T follicular helper cell (primary cell): Measurements from ENCODE around the gene ACADVL.
"Not testable (repeated sequence)": the region's sequence is repeated elsewhere in the genome, so short reads cannot be mapped to it uniquely, and the experiment has no call there.

Experiments used
- DNase-seq: peaks from one replicate; pipeline ENCODE4 v3.0.0-alpha.2; 2020; ENCODE audit warnings: low read depth

Gene ACADVL

DNA sequence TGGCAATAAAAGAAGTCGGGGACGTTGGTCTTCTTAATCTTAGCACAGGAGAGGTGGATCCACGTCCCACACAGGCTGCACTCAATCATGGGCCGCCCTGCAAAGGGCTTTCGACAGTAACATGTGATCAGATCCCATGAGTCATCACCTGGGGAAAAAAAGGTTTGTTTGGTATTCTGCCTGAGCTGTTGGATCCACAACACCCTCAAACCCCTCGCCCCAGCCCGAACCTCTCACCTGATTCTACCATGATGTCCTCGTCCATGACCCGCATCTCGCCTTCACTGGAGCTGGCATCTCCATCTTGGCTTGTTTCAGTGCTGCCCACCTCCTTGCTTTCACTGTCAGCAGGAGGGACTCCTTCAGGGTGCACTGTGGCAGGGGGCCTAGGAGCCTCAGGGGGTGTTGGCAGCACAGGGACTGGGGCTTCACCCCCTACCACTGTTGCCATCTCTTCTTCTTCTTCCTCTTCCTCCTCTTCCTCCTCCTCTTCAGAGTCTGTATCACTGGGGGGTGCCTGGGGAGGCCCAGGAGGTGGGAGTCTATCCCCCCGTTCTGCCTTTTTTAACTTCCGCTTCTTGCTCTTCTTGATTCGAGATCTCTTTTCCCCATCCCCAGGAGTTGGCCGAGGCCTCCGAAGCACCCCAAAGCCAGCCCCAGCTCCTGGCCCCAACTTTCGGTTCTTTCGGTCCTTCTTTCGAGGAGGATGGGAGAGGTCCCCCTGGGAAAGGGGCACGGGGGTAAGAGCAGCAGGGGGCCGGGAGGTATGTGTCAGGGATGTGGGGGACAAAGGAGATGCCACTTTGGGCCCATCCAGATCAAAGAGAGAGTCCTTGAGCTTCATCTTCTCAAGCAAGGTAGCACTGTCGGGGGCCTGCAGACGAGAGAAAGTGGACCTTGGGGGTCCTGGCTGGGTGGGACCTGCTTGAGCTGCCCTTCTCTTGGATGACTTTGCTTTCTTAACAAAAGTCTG, 16.2 kb downstream of the ACADVL start:
- no peak for DNase-seq

DNA sequence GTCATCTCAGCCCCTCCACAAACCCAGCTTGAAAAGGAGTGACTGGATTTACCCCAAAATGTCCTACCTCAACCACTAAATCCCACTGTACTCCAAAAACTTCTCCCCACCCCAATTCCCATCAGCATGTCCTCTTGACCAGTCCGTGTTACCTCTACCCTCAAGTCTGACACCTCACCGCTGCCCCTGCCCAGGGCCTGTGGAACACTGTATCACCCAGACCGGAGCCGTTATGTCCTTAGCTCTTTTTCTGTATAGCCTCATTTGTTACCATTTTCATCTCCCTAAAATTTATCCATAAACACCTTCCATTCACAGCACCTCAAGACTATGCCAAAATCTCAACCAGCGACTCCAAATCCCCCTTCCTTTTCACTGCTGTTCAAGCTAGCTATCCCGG, 17.1 kb downstream of the ACADVL start:
- no peak for DNase-seq

- DNase-seq, result no peak
Measured at GRCh38 chr17:7237266-7237760, 17.6 kb downstream of the ACADVL start.

- peak; percentile 66 for DNase-seq
Measured at GRCh38 chr17:7237761-7238419, 18.2 kb downstream of the ACADVL start.

DNA sequence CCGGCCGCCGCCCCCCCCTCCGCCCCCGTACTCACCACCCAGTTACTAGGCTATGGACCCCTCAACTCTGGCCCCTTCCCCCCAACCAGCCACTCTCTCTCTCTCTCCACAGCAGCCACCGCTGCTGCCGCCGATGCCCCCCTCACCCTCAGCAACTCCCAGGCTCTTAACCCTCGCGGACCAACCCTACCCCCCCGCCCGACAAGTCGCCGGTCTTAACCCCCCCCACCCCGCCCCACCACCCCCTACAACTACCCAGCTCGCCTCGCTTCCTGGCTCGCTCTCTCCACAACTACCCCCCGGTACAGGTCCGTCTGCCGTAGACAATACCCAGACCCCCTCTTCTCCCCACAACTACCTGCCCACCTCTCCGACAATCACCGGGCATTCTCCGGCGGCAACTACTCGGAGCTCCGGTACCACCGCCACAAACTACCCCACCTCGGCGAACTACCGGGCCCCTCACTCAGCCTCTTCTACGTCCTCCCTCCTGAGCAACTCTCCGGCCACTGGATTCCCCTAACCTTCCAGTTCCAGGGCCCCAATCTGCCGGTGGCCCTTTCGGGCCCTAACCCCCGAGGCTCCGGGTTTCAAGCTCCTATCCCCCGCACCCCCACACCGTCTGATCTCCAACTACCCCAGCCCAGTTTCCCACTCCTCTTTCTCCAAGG, 18.8 kb downstream of the ACADVL start:
- DNase-seq, result no peak

DNA sequence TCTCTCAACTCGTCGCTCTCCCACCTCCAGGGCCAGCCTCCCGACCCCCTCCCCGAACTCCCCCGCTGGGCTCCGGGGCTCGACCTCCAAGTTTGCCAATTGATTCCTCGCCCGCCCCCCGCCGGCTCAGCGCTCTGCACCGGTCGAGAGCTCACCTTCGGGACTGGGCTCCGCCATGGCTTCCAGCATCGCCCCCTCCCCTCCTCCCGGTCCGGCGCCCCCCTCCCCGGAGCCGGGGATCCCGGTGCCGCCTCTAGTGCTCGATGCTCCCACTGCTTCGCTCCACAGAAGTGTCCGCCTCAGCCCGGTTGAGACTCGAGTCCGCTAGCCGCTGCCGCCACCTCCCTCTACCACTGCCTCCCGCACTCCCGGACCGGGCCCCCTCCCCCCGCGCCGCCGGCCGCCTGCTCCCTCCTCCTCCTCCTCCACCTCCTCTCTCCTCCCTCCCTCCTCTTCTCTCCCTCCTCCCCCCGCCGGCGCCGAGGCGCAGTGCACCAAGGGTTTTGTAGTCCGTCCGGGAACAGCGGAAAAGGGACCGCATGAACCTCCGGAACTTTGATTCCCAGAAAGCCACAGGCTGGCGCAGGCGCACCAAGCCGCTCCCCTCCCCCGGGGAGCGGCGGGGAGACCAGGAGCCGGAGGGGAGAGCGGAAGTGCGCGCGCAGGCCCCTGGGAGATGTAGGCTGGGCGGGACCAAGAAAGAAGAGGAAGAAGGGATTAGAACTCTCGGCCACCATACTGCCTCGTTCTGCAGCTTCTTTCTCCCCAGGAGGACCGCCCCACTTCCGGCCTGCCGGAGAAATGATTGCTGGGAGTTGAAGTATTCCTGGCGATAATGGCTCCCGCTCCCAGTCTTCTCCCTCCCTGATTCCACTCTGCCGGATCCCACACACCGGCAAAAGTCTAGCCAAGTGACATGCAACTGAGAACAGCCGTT, 19.6 kb downstream of the ACADVL start, which contains the start of gene PHF23:
Gene PHF23 (minus strand): TSS at position 367 of the 937 bp plus-strand sequence. CDS start 178 bp downstream, at position 189.
- peak; percentile 93 for DNase-seq

GRCh38 chr17:7240375-7240774, 20.6 kb downstream of the ACADVL start:
- no peak for DNase-seq

DNA sequence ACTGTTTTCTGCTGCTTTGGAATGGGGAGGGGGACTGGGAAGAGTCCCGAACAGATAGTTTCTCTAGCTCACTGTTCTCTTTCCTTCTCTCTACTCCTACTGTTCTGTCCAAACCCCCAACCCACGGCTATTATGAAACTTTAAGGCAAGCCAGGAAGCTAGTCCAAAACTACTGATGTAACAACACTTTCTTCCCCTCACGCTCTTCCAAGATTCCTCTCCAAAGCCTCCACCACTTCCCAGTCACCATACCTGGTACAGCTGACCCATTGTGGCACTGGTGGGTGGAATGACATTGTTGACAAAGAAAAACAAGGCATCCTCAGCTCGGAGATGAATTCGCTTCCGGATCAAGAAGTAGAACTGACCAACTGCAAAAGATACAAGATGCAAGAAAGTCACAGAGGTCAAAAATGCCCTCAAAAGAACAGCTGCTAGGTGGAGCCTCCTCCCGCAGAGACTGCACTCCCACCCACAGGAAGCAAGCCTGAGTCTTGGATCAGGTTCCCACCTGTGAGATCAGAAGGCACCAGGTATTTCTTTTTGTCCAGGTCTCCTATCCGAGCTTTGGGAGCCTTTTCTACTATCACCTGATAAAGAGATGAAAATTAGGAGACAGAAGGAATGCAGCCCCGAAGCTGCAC, 21.5 kb downstream of the ACADVL start:
- DNase-seq, result no peak

DNA sequence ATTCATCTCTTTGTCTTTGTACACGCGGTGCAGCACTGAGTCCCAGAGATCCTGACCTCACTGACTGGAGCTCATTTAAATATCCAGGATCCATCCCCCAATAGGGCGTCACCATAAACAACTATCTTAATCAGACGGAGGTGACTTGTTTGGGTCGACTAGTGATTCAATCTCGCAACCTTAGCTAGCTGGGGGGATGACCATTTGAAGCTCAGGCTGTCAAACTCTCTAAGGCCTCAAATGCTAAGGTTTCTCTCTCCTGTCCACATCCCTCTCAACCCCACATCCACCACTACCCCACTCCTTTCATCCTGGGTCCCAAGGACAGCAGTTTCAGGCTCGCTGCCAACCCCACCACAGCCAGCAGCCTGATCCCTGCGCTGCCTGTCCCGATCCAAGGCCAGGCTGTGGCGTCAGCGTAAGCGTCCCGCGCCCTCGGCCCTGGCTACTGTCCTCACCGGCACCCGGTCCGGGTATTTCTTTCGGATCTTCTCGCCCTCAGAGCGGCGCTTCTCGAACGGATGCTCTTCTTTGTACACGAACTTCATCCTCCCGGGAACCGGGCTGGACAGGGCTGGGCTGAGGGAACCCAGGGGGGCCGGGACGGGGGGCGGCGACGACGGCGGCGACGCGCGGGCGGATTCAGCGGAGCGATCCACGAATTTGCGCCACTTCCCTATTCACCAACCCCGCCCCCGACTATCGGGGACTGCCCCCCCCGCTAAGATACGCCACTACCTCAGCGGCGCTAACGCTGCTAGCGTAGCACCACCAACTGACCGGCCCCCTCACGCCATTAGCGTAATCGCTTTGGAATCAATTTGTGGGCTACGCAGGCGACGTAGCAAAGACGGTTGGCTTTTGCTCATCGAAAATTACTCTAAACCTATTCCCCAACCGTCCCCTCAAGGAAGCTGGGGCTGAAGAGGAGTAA, 22.3 kb downstream of the ACADVL start, which contains the start of gene GABARAP:
Gene GABARAP (minus strand): TSS at position 667 of the 934 bp plus-strand sequence. CDS start 119 bp downstream, at position 548.
- peak; percentile 89 for DNase-seq

GRCh38 chr17:7242717-7243452, 23.1 kb downstream of the ACADVL start:
- DNase-seq, result peak; percentile 91

- no peak for DNase-seq
Measured at GRCh38 chr17:7243453-7243729, 23.7 kb downstream of the ACADVL start.

GRCh38 chr17:7243838-7244237, 24.1 kb downstream of the ACADVL start:
- not testable (repeated sequence) for DNase-seq

- no peak for DNase-seq
Measured at GRCh38 chr17:7246779-7247178, 27.0 kb downstream of the ACADVL start.

- no peak for DNase-seq
Measured at GRCh38 chr17:7248796-7249195, 29.1 kb downstream of the ACADVL start.

- DNase-seq, result no peak
Measured at GRCh38 chr17:7249214-7249613, 29.5 kb downstream of the ACADVL start.

GRCh38 chr17:7249830-7250229, 30.1 kb downstream of the ACADVL start:
- no peak for DNase-seq

DNA sequence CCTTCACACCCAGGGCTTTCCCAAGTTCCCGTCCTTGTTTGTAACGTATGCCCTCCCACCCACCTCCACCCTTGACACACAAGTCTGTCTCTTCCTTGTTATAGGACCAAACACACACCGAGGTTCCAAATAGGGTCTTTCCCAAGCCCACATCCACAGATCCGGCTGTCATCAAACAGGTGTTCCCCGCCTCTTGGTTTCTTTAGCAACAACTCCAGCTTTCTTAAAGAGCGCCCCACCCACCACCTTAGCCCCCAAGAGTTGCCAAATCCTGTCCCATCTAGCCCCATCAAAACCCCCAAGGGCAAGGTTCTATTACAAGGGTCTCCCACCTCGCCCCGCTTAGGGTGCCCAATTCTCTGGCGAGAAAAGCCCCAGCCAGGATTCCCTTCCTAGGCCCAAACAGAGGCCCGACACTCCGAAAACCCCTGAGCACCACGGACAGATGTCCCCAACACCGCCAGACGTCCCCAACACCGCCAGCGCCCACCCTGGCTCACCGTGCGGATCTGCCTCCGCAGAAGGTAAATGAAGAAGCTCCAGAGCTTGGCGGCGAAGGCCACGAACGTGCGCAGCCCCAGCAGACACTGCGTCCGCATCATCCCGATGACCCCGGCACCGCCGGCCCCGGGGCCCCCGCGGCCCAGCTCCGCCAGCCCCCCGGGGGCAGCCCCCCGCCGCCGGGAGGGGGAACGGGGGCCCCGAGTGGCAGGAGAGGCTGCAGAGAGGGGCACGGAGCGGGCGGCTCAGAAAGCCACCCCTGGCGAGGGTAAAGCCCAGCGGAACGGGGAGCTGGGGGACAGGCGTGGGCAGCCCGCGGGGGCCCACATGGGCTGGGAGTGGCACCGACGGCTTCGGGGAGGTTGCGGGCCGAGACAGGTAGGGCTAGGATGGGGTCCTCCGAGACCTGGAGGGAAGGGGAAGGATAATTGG, 31.2 kb downstream of the ACADVL start:
- DNase-seq, result no peak
